Brain microvascular endothelial cell (primary cell): ENCODE measurements around the gene PRRT1.

ENCODE experiments used
- DNase-seq: peaks from one replicate; pipeline ENCODE4 v3.0.0-alpha.2; 2020
- H3K27ac ChIP-seq: fragments of 250-450 bp; sonication (Bioruptor Pico); 2 replicates; pipeline ENCODE4 v1.5.1; 2020; ENCODE audit warnings: mild to moderate bottlenecking, moderate library complexity
- H3K27me3 ChIP-seq: fragments of 250-450 bp; sonication (Bioruptor Pico); replicated peaks from 2 replicates; pipeline ENCODE4 v1.5.1; 2020; ENCODE audit warnings: mild to moderate bottlenecking
- H3K36me3 ChIP-seq: fragments of 250-450 bp; sonication (Bioruptor Pico); replicated peaks from 2 replicates; pipeline ENCODE4 v1.5.1; 2020; ENCODE audit warnings: mild to moderate bottlenecking
- H3K4me3 ChIP-seq: 2 replicates; pipeline ENCODE4 v1.5.1; 2011; ENCODE audit warnings: low read depth, mild to moderate bottlenecking, control low read depth, low read length, moderate library complexity
- CTCF ChIP-seq: IDR thresholded peaks from 2 replicates; pipeline ENCODE4 v1.5.1; 2011; ENCODE audit warnings: low read depth, mild to moderate bottlenecking, moderate library complexity, low read length, control low read depth, inconsistent platforms; ENCODE audit errors: missing control alignments
- in situ Hi-C: cut with HindIII; loops from 2 replicates; pipeline ENCODE4 v1.10.0; 2017; ENCODE audit warnings: low sequenced_read_pairs, low pct_ligation_motif_present

Gene PRRT1

GRCh38 chr6:32129297-32130088, 22.2 kb downstream of the PRRT1 start:
- Histone ChIP-seq H3K27me3 (no peaks in the 10 kb centered on the region), H3K27ac (peak overlapping the region; percentile 64), H3K4me3 (peak overlapping the region; percentile 77), H3K36me3 (no peaks in the 10 kb centered on the region)
- TF ChIP-seq CTCF, result no peak
- DNase-seq, result no peak
- in situ Hi-C loops, result loop anchor here (10.0 kb wide), 1 partner anchor 55 kb away; the partner anchor contains the start of gene AGER

- Histone ChIP-seq H3K27ac (no peak overlapping the region), H3K27me3 (no peaks in the 10 kb centered on the region), H3K4me3 (peak overlapping the region; percentile 3), H3K36me3 (peaks cover 3% of the 10 kb centered on the region)
- in situ Hi-C loops, result loop anchor here (10.0 kb wide), 1 partner anchor 56 kb away; the partner anchor contains the start of gene AGER
- no peak for DNase-seq
- TF ChIP-seq CTCF, result no peak
Observed at GRCh38 chr6:32128751-32129296, 22.9 kb downstream of the PRRT1 start.

- peak; percentile 100 for DNase-seq
- TF ChIP-seq CTCF, result no peak
- H3K27me3 ChIP-seq, result no peaks in the 10 kb centered on the region
- in situ Hi-C loops, result loop anchor here (10.0 kb wide), 1 partner anchor 57 kb away; the partner anchor contains the start of gene AGER
- H3K36me3 ChIP-seq, result peaks cover 3% of the 10 kb centered on the region
- peak within 1 kb of the TSS; percentile 100 for H3K4me3 ChIP-seq
- peak within 1 kb of the TSS; percentile 90 for H3K27ac ChIP-seq
Observed at GRCh38 chr6:32127717-32128592, 23.8 kb downstream of the PRRT1 start, which contains the start of gene ATF6B. TSS of gene ATF6B (minus strand) at chr6:32128246. CDS start at chr6:32128207, 39 bp downstream.

GRCh38 chr6:32127409-32127716, 24.4 kb downstream of the PRRT1 start:
- peaks cover 3% of the 10 kb centered on the region for H3K36me3 ChIP-seq
- no peaks in the 10 kb centered on the region for H3K27me3 ChIP-seq
- peak overlapping the region; percentile 100 for H3K4me3 ChIP-seq
- peak overlapping the region; percentile 90 for H3K27ac ChIP-seq
- DNase-seq, result no peak
- no peak for TF ChIP-seq CTCF
- in situ Hi-C loops, result loop anchor here (10.0 kb wide), 1 partner anchor 57 kb away; the partner anchor contains the start of gene AGER

GRCh38 chr6:32126880-32127279, 24.9 kb downstream of the PRRT1 start:
- peak overlapping the region; percentile 100 for H3K4me3 ChIP-seq
- H3K36me3 ChIP-seq, result peaks cover 4% of the 10 kb centered on the region
- no peak for DNase-seq
- in situ Hi-C loops, result loop anchor here (10.0 kb wide), 1 partner anchor 58 kb away; the partner anchor contains the start of gene AGER
- no peaks in the 10 kb centered on the region for H3K27me3 ChIP-seq
- no peak for TF ChIP-seq CTCF
- no peak overlapping the region for H3K27ac ChIP-seq
